Neutrophil (primary cell): Measurements from ENCODE around the gene CD8B.

ENCODE experiments used
- H3K27ac ChIP-seq: fragments of 200-600 bp; sonication (generic); 2 replicates; pipeline ENCODE4 v1.5.1; 2016; ENCODE audit warnings: mild to moderate bottlenecking, moderate library complexity
- H3K27me3 ChIP-seq: fragments of 200-600 bp; sonication (generic); 2 replicates; pipeline ENCODE4 v1.6.0; 2016; ENCODE audit warnings: mild to moderate bottlenecking
- H3K36me3 ChIP-seq: fragments of 200-600 bp; sonication (generic); 2 replicates; pipeline ENCODE4 v1.5.1; 2017
- H3K4me1 ChIP-seq, 2 experiments: fragments of 200-600 bp in 1 of 2; sonication (generic) in 1 of 2; 1 replicate in 1 of 2; 2 replicates in 1 of 2; pipeline versions ENCODE4 v1.5.1 to v1.6.1; 2013 to 2016; ENCODE audit warnings: low read depth in 1 of 2, low read length in 1 of 2, mild to moderate bottlenecking in 1 of 2, moderate library complexity in 1 of 2; ENCODE audit not compliant: control insufficient read depth in 1 of 2, insufficient read depth in 1 of 2
- H3K4me3 ChIP-seq, 2 experiments: fragments of 200-600 bp in 1 of 2; sonication (generic) in 1 of 2; 1 replicate in 1 of 2; 2 replicates in 1 of 2; pipeline ENCODE4 v1.5.1; 2013 to 2016; ENCODE audit warnings: low read depth in 1 of 2, low read length in 1 of 2, mild to moderate bottlenecking in 1 of 2, moderate library complexity in 1 of 2
- H3K9me3 ChIP-seq: fragments of 200-600 bp; sonication (generic); 2 replicates; pipeline ENCODE4 v1.5.1; 2016
- CTCF ChIP-seq: fragments of 200-600 bp; sonication (generic); IDR thresholded peaks from 2 replicates; pipeline ENCODE4 v1.5.1; 2016; ENCODE audit warnings: antibody characterized with exemption

The CD8B gene

DNA sequence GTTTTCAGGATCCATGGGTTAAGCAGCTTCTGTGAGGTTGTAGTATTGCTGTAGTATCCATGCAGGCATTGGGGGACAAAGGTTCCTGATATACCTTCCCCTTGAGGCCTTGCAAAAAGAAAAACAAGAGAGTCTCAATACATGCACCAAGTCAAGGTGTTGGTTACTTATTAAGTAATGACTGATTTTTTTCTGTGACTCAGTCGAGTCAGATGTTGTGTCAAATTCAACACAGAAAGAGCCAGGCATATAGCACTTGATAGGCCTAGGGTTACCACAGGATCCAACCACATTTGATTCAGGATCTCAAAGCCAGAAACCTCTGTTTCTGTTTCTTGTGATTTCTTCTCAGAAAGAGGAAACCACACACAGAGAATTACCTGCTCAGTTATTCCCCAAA is 46.1 kb downstream of the CD8B start:
- Histone ChIP-seq H3K4me3 (no peak overlapping the region), H3K4me1 (no peaks in the 10 kb centered on the region), H3K36me3 (no peaks in the 10 kb centered on the region), H3K27ac (no peak overlapping the region), H3K27me3 (peaks cover 30% of the 10 kb centered on the region), H3K9me3 (no peaks in the 10 kb centered on the region)
- no peak for TF ChIP-seq CTCF

DNA sequence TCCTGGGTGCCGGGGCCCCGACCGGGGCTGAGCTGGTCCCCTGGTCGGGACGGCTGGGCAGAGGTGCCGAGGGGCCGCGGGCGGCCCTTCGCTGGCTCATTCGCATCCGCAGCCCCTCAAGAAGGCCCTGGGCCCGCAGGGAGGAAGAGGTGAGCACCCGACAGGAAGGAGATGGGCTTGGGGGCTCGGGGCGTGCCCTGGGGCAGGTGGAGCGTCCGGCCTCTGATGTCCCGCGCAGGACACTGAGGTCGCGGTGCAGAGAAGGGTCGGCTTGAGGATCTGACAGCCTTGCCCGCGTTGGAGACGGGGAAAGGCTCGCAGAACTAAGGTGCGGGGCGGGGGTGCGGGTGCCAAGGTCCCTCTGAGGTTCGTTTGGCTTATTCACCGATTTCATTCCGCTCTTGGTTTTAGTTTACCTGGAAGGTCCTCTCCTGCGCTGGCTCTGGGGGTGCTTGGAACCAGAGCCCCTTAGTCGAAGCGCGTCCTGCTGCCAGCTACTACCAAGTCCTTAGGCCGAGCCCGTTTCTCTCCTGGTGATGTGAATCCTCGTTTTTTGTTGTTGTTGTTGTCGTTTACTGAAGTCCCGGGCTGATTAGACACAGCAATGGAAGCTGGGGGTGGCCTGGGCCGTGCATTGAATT is 52.1 kb downstream of the CD8B start:
- Histone ChIP-seq H3K27ac (no peak overlapping the region), H3K36me3 (no peaks in the 10 kb centered on the region), H3K9me3 (no peaks in the 10 kb centered on the region), H3K4me3 (peak overlapping the region in 1 of 2 experiments; percentile 3), H3K4me1 (peaks cover 22 to 26% of the 10 kb centered on the region in 2 experiments), H3K27me3 (peaks cover 91% of the 10 kb centered on the region)
- TF ChIP-seq CTCF: no peak

GRCh38 chr2:86808315-86809161 is 53.1 kb downstream of the CD8B start:
- peak; percentile 84 for TF ChIP-seq CTCF
- H3K4me3 ChIP-seq: peak overlapping the region in 1 of 2 experiments; percentile 21
- peaks cover 97% of the 10 kb centered on the region for H3K27me3 ChIP-seq
- no peaks in the 10 kb centered on the region for H3K9me3 ChIP-seq
- peaks cover 22 to 26% of the 10 kb centered on the region in 2 experiments for H3K4me1 ChIP-seq
- no peak overlapping the region for H3K27ac ChIP-seq
- H3K36me3 ChIP-seq: no peaks in the 10 kb centered on the region

DNA sequence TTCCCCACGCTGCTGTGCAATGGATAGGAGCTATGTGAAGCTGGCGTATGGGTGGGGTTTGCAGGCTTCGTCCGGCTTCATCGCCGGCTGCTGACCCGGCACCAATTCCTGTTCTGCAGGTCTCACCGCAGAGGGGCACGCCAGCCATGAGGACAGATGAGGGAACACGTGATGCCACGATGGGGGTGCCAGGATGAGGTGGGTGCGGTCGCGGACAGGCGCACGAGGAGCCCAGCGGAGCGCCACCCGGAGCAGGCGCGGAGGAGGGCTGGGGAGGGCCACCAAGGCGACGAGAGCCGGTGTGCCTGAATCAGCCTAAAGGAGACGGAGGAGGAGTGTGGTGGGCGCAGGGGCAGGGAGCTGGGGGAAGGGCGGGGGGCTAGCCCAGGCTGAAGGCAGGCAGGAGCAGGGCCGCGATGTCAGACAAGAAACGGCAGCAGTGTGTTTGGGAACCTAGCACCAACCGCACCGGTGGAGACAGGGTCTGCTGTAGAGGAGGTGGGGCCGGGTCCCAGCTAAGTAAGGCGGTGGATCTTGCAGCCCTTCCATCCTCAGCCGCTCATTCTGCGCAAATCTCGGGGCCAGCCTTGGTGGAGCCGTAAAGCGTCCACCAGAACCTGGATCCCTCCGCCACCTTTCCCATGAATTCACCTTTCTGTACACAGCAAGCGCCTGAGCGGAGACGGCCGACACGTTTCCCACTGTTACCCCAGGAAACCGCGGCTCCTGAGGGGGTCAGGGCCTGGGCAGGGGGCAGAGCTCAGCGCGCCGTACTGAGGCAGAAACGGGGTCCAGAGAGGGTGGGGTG is 54.0 kb downstream of the CD8B start:
- TF ChIP-seq CTCF: no peak
- Histone ChIP-seq H3K9me3 (no peaks in the 10 kb centered on the region), H3K27me3 (peaks cover 93% of the 10 kb centered on the region), H3K36me3 (no peaks in the 10 kb centered on the region), H3K4me3 (peak overlapping the region; percentile 20 to 21), H3K27ac (no peak overlapping the region), H3K4me1 (peaks cover 22 to 26% of the 10 kb centered on the region in 2 experiments)

DNA sequence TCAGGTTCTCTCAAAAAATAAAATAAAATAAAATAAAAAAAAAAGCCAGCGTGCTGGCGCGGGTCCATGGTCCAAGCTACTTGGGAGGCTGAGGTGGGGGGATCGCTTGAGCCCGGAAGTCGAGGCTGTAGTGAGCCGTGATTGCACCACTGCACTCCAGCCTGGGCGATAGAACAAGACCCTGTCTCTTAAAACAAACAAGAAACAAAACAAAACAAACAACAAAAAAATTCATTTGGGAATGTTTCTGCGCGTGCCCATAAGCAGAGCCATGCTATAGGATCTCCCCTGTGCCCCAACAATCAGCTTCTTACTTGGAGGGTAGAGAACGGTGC is 54.6 kb downstream of the CD8B start:
- Histone ChIP-seq H3K36me3 (no peaks in the 10 kb centered on the region), H3K4me1 (peaks cover 22 to 26% of the 10 kb centered on the region in 2 experiments), H3K4me3 (peak overlapping the region in 1 of 2 experiments; percentile 21), H3K27ac (no peak overlapping the region), H3K27me3 (peaks cover 88% of the 10 kb centered on the region), H3K9me3 (no peaks in the 10 kb centered on the region)
- TF ChIP-seq CTCF: no peak
